GM12872 (cell line): Measurements from ENCODE around the gene CDH13.

Experiments
- CTCF ChIP-seq: IDR thresholded peaks from 3 replicates; pipeline ENCODE4 v1.5.1; 2011; ENCODE audit warnings: low read depth, mild to moderate bottlenecking, low read length, moderate library complexity; ENCODE audit not compliant: insufficient read depth

The CDH13 gene

GRCh38 chr16:82947698-82948097 lies 320.9 kb downstream of the CDH13 start:
- no peak for TF ChIP-seq CTCF

- no peak for TF ChIP-seq CTCF
Measured at GRCh38 chr16:82949016-82949415, 322.2 kb downstream of the CDH13 start.

DNA sequence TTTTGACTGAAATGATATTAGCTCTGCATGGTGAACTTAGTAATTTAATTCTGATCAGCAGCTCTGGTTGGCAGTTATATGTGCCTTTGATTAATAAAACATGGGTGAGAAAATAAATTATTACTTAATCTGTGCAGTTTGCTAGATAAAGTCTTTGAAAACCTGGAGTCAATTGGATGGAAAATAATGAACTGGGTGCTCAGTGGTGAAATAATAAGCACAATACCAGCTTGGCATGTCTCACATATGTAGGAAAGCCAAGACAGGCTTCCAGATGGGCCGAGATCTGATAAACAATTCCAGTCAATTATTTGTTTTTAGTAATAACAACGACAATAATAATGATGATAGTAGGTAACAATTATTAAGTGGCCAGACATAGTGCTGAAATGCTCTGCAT lies 326.7 kb downstream of the CDH13 start:
- no peak for TF ChIP-seq CTCF

DNA sequence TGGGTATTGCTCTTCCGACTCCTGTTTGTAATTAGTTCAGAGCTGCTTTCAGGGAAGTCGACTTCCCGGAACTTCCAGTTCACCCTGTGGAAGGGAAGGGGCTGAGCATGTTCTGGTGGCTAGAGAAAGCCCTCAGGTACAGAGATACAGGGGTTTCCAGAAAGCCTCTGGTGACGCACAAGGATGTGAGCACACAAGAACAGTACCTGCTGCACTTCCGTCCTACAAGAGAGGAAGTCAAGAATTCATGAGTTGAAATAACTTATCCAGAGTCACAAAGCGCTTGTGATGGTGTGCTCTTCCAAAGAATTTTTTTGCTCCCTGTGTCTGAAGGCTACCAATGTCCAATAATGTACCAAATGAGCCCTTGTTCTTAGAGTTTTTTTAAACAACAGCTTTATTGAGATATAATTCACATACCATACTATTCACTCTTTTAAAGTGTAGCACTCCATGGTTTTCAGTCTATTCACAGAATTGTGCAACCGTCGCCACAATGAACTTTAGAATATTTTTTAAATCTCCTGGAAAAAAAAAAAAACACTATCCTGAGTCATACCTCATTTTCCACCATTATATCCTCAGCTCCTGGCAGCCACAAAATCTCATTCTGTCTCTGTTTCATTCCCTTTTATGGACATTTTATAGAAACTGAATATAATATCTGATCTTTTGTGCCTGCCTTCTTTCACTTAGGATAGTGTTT lies 327.6 kb downstream of the CDH13 start:
- TF ChIP-seq CTCF: no peak

GRCh38 chr16:82955741-82956348 lies 329.1 kb downstream of the CDH13 start:
- TF ChIP-seq CTCF: no peak

DNA sequence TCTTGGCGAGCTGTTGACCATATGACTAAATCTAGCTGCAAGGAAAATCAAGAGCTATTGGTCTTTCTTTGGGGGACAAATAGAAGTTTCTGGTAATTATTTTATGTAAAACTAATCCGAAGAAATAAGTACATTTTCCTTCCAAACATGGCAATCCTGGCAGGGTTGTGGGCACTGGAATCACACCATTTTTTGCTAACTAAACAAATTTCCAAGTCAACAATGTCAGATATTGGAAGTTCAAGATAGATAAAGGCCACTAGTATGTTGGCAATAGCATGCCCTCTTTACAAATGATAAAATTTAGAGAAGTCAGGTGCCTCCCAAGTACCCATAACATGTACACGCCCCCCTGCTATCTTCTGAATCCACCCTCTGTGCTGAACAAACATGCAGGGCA lies 330.4 kb downstream of the CDH13 start:
- no peak for TF ChIP-seq CTCF

GRCh38 chr16:82960918-82961317 lies 334.1 kb downstream of the CDH13 start:
- TF ChIP-seq CTCF: no peak
